H1 (cell line): ENCODE measurements around the gene ATP1A3. TPM values are rescaled to one million over a fixed set of nuclear protein-coding genes. Genes with fewer than 3 reads are reported as not detected.

ENCODE experiments used
- CTCF ChIA-PET: fragments of 300-600 bp; sonication (Branson Sonifier 250); formaldehyde crosslinking; loops from one replicate; lab custom pipeline; 2021; ENCODE audit not compliant: partially characterized antibody; lab: Charles Lee
- POLR2A ChIA-PET: fragments of 300-600 bp; sonication (Branson Sonifier 250); formaldehyde crosslinking; loops from one replicate; lab custom pipeline; 2021; ENCODE audit warnings: inconsistent platforms; ENCODE audit not compliant: partially characterized antibody; lab: Charles Lee
- DNase-seq, 2 experiments: peaks; one replicate each; pipeline versions ENCODE4 v3.0.0 to v3.0.0-alpha.2; 2010 to 2022; ENCODE audit warnings: low spot score in 2 of 2, low read depth in 1 of 2, mixed read lengths in 1 of 2
- FAIRE-seq: peaks from 2 replicates; lab custom pipeline; 2011; peaks lifted over from hg19 to GRCh38; lab: Jason Lieb, UNC
- H2AFZ ChIP-seq: 2 replicates; pipeline ENCODE4 v1.8.1; 2012; ENCODE audit warnings: low read length, inconsistent platforms
- H2AK5ac ChIP-seq: 2 replicates; pipeline ENCODE4 v1.6.1; 2013; ENCODE audit warnings: low read depth, low read length
- H2BK120ac ChIP-seq: replicated peaks from 2 replicates; pipeline ENCODE3; 2013; ENCODE audit warnings: low read depth, low read length, inconsistent platforms
- H2BK12ac ChIP-seq: 2 replicates; pipeline ENCODE4 v1.6.1; 2013; ENCODE audit warnings: low read depth, low read length
- H2BK15ac ChIP-seq: 2 replicates; pipeline ENCODE4 v1.6.1; 2013; ENCODE audit warnings: low read length
- H2BK20ac ChIP-seq: 2 replicates; pipeline ENCODE4 v1.6.1; 2013; ENCODE audit warnings: low read length
- H2BK5ac ChIP-seq: 2 replicates; pipeline ENCODE4 v1.6.1; 2013; ENCODE audit warnings: low read depth, low read length
- H3K14ac ChIP-seq: 2 replicates; pipeline ENCODE4 v1.6.1; 2013; ENCODE audit warnings: inconsistent platforms; ENCODE audit not compliant: insufficient read length
- H3K18ac ChIP-seq: 2 replicates; pipeline ENCODE4 v1.6.1; 2013; ENCODE audit warnings: low read length; ENCODE audit errors: extremely low read depth
- H3K23ac ChIP-seq: 2 replicates; pipeline ENCODE4 v1.6.1; 2013; ENCODE audit warnings: inconsistent platforms; ENCODE audit not compliant: insufficient read length
- H3K23me2 ChIP-seq: 2 replicates; pipeline ENCODE4 v1.6.1; 2013; ENCODE audit warnings: low read depth, low read length
- H3K27ac ChIP-seq: 2 replicates; pipeline ENCODE4 v1.6.1; 2011; ENCODE audit warnings: low read depth, low read length, inconsistent platforms
- H3K27me3 ChIP-seq, 4 experiments: replicated peaks in 1 of 4; 1 replicate in 1 of 4; 2 replicates in 3 of 4; pipeline versions ENCODE4 v1.6.1 to v1.8.1; 2011 to 2013; ENCODE audit warnings: low read length in 3 of 4, mild to moderate bottlenecking in 3 of 4, inconsistent platforms in 2 of 4, mixed read lengths in 2 of 4, moderate library complexity in 1 of 4; ENCODE audit not compliant: control insufficient read depth in 3 of 4, insufficient read depth in 3 of 4; ENCODE audit errors: extremely low read depth in 1 of 4
- H3K36me3 ChIP-seq, 4 experiments: 2 replicates each; pipeline versions ENCODE4 v1.6.1 to v1.8.1; 2011 to 2013; ENCODE audit warnings: mild to moderate bottlenecking in 4 of 4, low read length in 3 of 4, moderate library complexity in 2 of 4, control low read depth in 1 of 4, inconsistent platforms in 1 of 4; ENCODE audit not compliant: insufficient read depth in 4 of 4, control insufficient read depth in 2 of 4
- H3K4ac ChIP-seq: replicated peaks from 2 replicates; pipeline ENCODE3; 2013; ENCODE audit warnings: low read length, low read depth, mixed read lengths, inconsistent platforms; ENCODE audit not compliant: insufficient read length
- H3K4me1 ChIP-seq, 4 experiments: replicated peaks in 1 of 4; 1 replicate in 1 of 4; 2 replicates in 3 of 4; pipeline versions ENCODE4 v1.6.1 to v1.8.1; 2011 to 2013; ENCODE audit warnings: low read length in 3 of 4, inconsistent platforms in 2 of 4, mixed read lengths in 1 of 4; ENCODE audit not compliant: insufficient read depth in 4 of 4, control insufficient read depth in 3 of 4
- H3K4me2 ChIP-seq, 2 experiments: 2 replicates each; pipeline versions ENCODE4 v1.6.1 to v1.8.1; 2011 to 2013; ENCODE audit warnings: low read depth in 2 of 2, low read length in 2 of 2, control low read depth in 1 of 2, inconsistent platforms in 1 of 2, mild to moderate bottlenecking in 1 of 2; ENCODE audit not compliant: insufficient read depth in 1 of 2
- H3K4me3 ChIP-seq, 4 experiments: fragments of 200-600, 300-600 bp in 1 of 4; sonication (generic), shearing (Covaris generic), sonication (Bioruptor Twin) in 1 of 4; 2 replicates each; pipeline versions ENCODE4 v1.5.1 to v1.8.1; 2011 to 2016; ENCODE audit warnings: low read length in 4 of 4, low read depth in 3 of 4, control low read depth in 2 of 4, inconsistent platforms in 2 of 4, mild to moderate bottlenecking in 2 of 4, mixed read lengths in 1 of 4, moderate library complexity in 1 of 4; ENCODE audit not compliant: insufficient read depth in 2 of 4; ENCODE audit errors: extremely low read depth in 1 of 4
- H3K56ac ChIP-seq: replicated peaks from 2 replicates; pipeline ENCODE3; 2013; ENCODE audit warnings: low read depth, mild to moderate bottlenecking, mixed read lengths, low read length, inconsistent platforms; ENCODE audit not compliant: insufficient read length
- H3K79me1 ChIP-seq: 2 replicates; pipeline ENCODE4 v1.6.1; 2013; ENCODE audit warnings: low read depth, low read length, control low read depth
- H3K79me2 ChIP-seq, 2 experiments: 2 replicates each; pipeline versions ENCODE4 v1.6.1 to v1.8.1; 2012 to 2013; ENCODE audit warnings: low read length in 2 of 2, mild to moderate bottlenecking in 2 of 2, inconsistent platforms in 1 of 2; ENCODE audit not compliant: insufficient read depth in 2 of 2, control insufficient read depth in 1 of 2
- H3K9ac ChIP-seq, 4 experiments: replicated peaks in 1 of 4; 1 replicate in 1 of 4; 2 replicates in 3 of 4; pipeline versions ENCODE4 v1.6.1 to v1.8.1; 2011 to 2013; ENCODE audit warnings: low read depth in 3 of 4, low read length in 3 of 4, control low read depth in 2 of 4, mild to moderate bottlenecking in 2 of 4, moderate library complexity in 2 of 4, inconsistent platforms in 1 of 4; ENCODE audit errors: extremely low read depth in 1 of 4
- H3K9me3 ChIP-seq, 2 experiments: 2 replicates each; pipeline versions ENCODE4 v1.6.1 to v1.8.1; 2012 to 2013; ENCODE audit warnings: mild to moderate bottlenecking in 2 of 2, moderate library complexity in 2 of 2, control low read depth in 1 of 2, inconsistent platforms in 1 of 2, low read depth in 1 of 2, low read length in 1 of 2, mixed read lengths in 1 of 2; ENCODE audit not compliant: insufficient read depth in 2 of 2
- H4K20me1 ChIP-seq, 2 experiments: replicated peaks in 1 of 2; 2 replicates each; pipeline versions ENCODE3 to v1.8.1; 2011 to 2013; ENCODE audit warnings: inconsistent platforms in 2 of 2, low read length in 2 of 2, mild to moderate bottlenecking in 1 of 2; ENCODE audit not compliant: insufficient read depth in 2 of 2, control insufficient read depth in 1 of 2
- H4K5ac ChIP-seq: 2 replicates; pipeline ENCODE4 v1.6.1; 2013; ENCODE audit warnings: low read length, low read depth, mixed read lengths, inconsistent platforms; ENCODE audit not compliant: insufficient read length
- H4K8ac ChIP-seq: 2 replicates; pipeline ENCODE4 v1.8.0; 2013; ENCODE audit warnings: mild to moderate bottlenecking, moderate library complexity, low read length, inconsistent platforms; ENCODE audit not compliant: insufficient read depth; ENCODE audit errors: extremely low read depth
- H4K91ac ChIP-seq: replicated peaks from 2 replicates; pipeline ENCODE3; 2013; ENCODE audit warnings: low read length, mixed read lengths, inconsistent platforms; ENCODE audit not compliant: insufficient read length
- CHD1 ChIP-seq: IDR thresholded peaks from 2 replicates; pipeline ENCODE4 v1.6.1; 2012; ENCODE audit warnings: low read depth, low read length, improper control_type of control experiment
- EP300 ChIP-seq, 2 experiments: IDR thresholded peaks; 1 replicate in 1 of 2; 2 replicates in 1 of 2; pipeline ENCODE4 v1.6.1; 2011 to 2012; ENCODE audit warnings: low read depth in 2 of 2, low read length in 2 of 2, mild to moderate bottlenecking in 2 of 2, borderline replicate concordance in 1 of 2, inconsistent platforms in 1 of 2, moderate library complexity in 1 of 2
- HDAC6 ChIP-seq: IDR thresholded peaks from one replicate; pipeline ENCODE4 v1.7.1; 2012; ENCODE audit warnings: low read depth, mild to moderate bottlenecking, inconsistent platforms, low read length, moderate library complexity
- NRF1 ChIP-seq: IDR thresholded peaks from 2 replicates; pipeline ENCODE4 v1.6.1; 2011; ENCODE audit warnings: mild to moderate bottlenecking, low read depth, low read length, improper control_type of control experiment
- POLR2AphosphoS5 ChIP-seq: IDR thresholded peaks from 2 replicates; pipeline ENCODE4 v1.6.1; 2011; ENCODE audit warnings: low read depth, low read length
- RNF2 ChIP-seq: fragments of 200-900, 300-1000 bp; sonication (generic); IDR thresholded peaks from 2 replicates; pipeline ENCODE4 v1.7.1; 2016; ENCODE audit warnings: borderline replicate concordance, low read depth, mild to moderate bottlenecking, antibody characterized with exemption, low read length; ENCODE audit not compliant: poor library complexity, severe bottlenecking; ENCODE audit errors: missing control alignments
- SIRT6 ChIP-seq: IDR thresholded peaks from one replicate; pipeline ENCODE4 v1.7.1; 2012; ENCODE audit warnings: low read length, inconsistent platforms
- SIX5 ChIP-seq: IDR thresholded peaks from 2 replicates; pipeline ENCODE4 v1.6.1; 2011; ENCODE audit warnings: mild to moderate bottlenecking, low read depth, low read length
- SRF ChIP-seq: IDR thresholded peaks from 2 replicates; pipeline ENCODE4 v1.6.1; 2011; ENCODE audit warnings: mild to moderate bottlenecking, low read depth, low read length, moderate library complexity
- TAF7 ChIP-seq: optimal IDR thresholded peaks from 2 replicates; pipeline ENCODE3; 2011; ENCODE audit warnings: low read depth, mild to moderate bottlenecking, inconsistent platforms, low read length, moderate library complexity, borderline replicate concordance
- ZNF274 ChIP-seq: IDR thresholded peaks from 2 replicates; pipeline ENCODE4 v1.7.0; 2012; ENCODE audit warnings: low read length, borderline replicate concordance; ENCODE audit errors: extremely low read depth
- WGBS, 2 experiments: shearing (Covaris generic) in 1 of 2; methylation state at CpG; one replicate each; pipeline versions ENCODE4 v1.1.6 to v1.1.7; 2013 to 2015; ENCODE audit warnings: low lambda C conversion rate in 2 of 2, mixed read lengths in 2 of 2, inconsistent platforms in 1 of 2, low coverage in 1 of 2, missing lambda C conversion rate in 1 of 2; ENCODE audit not compliant: insufficient replicate concordance in 2 of 2, insufficient coverage in 1 of 2, insufficient read length in 1 of 2; ENCODE audit errors: extremely low coverage in 1 of 2, missing lambda C conversion rate in 1 of 2; 5-methylcytosine and 5-hydroxymethylcytosine counted together
- polyA plus RNA-seq, 7 experiments: library from polyadenylated mRNA; depleted of rRNA in 3 of 7; stranded (reverse) in 5 of 7; unstranded in 2 of 7; fragments of >200 nt in 5 of 7; fragments of 200-250 nt in 2 of 7; gene quantifications; 1 replicate in 5 of 7; 2 replicates in 1 of 7; 4 replicates in 1 of 7; pipeline versions ENCODE4 v1.2.1 to v1.2.3, GENCODE V29; 2011 to 2013; ENCODE audit warnings: missing spikeins in 2 of 7, mixed read lengths in 2 of 7
- total RNA-seq: library from RNA; stranded (reverse); fragmentation: NEBNext Ultra II Directional; extraction: Animal tissue kit (Norgen Biotek cat#: 25700); gene quantifications from 2 replicates; pipeline ENCODE4 v1.2.1, GENCODE V29; 2021

ATP1A3 gene
- total and polyA plus RNA-seq, 2 of the 8 experiments (the other 6 are each of a cell fraction or from before 2014, with no cell fraction given), result 11.1 to 41.2 TPM

GRCh38 chr19:41928754-41929535, 65.1 kb downstream of the ATP1A3 start:
- Histone ChIP-seq H3K79me2 (no peaks in the 10 kb centered on the region), H2BK12ac (peak overlapping the region; percentile 97; the same call in 1 of the 2 replicates), H3K23ac (peak overlapping the region; percentile 36), H2AFZ (no peak overlapping the region), H3K79me1 (no peaks in the 10 kb centered on the region), H3K27me3 (peaks cover 88 to 99% (median 98%) of the 10 kb centered on the region in 4 experiments), H2BK5ac (no peak overlapping the region), H2AK5ac (peak overlapping the region; percentile 96), H3K18ac (no peak overlapping the region; the same call in 1 of the 2 replicates), H4K91ac (peak overlapping the region; percentile 82), H3K9ac (no peak overlapping the region), H3K4me3 (peak overlapping the region; percentile 10 to 60 (median 36); a peak in 5 of 8 replicates), H3K23me2 (peaks cover 12% of the 10 kb centered on the region), H2BK15ac (peak overlapping the region; percentile 100), H3K4me2 (peak overlapping the region; percentile 66 to 79), H4K20me1 (peaks cover 8 to 34% of the 10 kb centered on the region in 2 experiments), H3K4me1 (peaks cover 6 to 20% (median 14%) of the 10 kb centered on the region in 4 experiments), H3K36me3 (no peaks in the 10 kb centered on the region; a peak in 1 of 8 replicates), H2BK120ac (peak overlapping the region; percentile 88), H3K27ac (no peak overlapping the region), H4K5ac (no peak overlapping the region), H3K56ac (no peak overlapping the region), H3K4ac (no peak overlapping the region), H3K14ac (no peak overlapping the region), H4K8ac (peak overlapping the region; percentile 87; the same call in 1 of the 2 replicates), H2BK20ac (peak overlapping the region; percentile 95), H3K9me3 (no peaks in the 10 kb centered on the region)
- POLR2A ChIA-PET, result interaction anchor here (0.8 to 9.6 kb wide), 13 partner anchors 8 to 68 kb away, joined by 3 to 71 read pairs (median 5); partner anchors contain the start of gene RPS19
- CTCF ChIA-PET, result interaction anchor here (0.6 to 7.0 kb wide), 13 partner anchors 9 to 1740 kb away, joined by 3 to 51 read pairs (median 4); no protein-coding TSS in a partner anchor
- FAIRE-seq (no peak), DNase-seq (no peak)
- 11% methylated on average over 16 of the region's 29 CpGs; no CpG with 5 or more reads in 1 of the 2 experiments for WGBS, 2 experiments
- TF ChIP-seq SIRT6, result no peak
- TF ChIP-seq POLR2AphosphoS5, result no peak
- TF ChIP-seq ZNF274, result no peak
- no peak for TF ChIP-seq TAF7
- peak; percentile 51 for TF ChIP-seq RNF2
- TF ChIP-seq NRF1, result no peak
- no peak for TF ChIP-seq SRF
- no peak for TF ChIP-seq SIX5
- TF ChIP-seq EP300 (IDR thresholded peaks at IDR 0.05; ENCODE audit: borderline replicate concordance in 1 of 2, low read depth in 2 of 2, low read length in 2 of 2), result no peak
- TF ChIP-seq CHD1, result no peak
- TF ChIP-seq HDAC6, result no peak
